Ovary (tissue), 9 donors: ENCODE results near the gene IDH2. TPM values are rescaled to one million over a fixed set of nuclear protein-coding genes. Genes with fewer than 3 reads are reported as not detected.
"Not testable (repeated sequence)": the region's sequence is repeated elsewhere in the genome, so short reads cannot be mapped to it uniquely, and the experiment has no call there.

Experiments used
- DNase-seq, 5 donors: peaks; one replicate each; pipeline ENCODE4 v3.0.0-alpha.2; 2019 to 2020
- H3K27ac ChIP-seq, 2 donors: fragments of 200-600 bp; one replicate each; pipeline versions ENCODE4 v1.5.1 to v1.8.0; 2019 to 2022
- H3K27me3 ChIP-seq: fragments of 200-600 bp; one replicate; pipeline ENCODE4 v1.8.0; 2022
- H3K36me3 ChIP-seq: fragments of 200-600 bp; sonication (generic); one replicate; pipeline ENCODE4 v1.5.1; 2019
- H3K4me1 ChIP-seq: one replicate; pipeline ENCODE4 v1.8.1; 2013; ENCODE audit warnings: mild to moderate bottlenecking, moderate library complexity; ENCODE audit not compliant: insufficient read depth
- H3K4me3 ChIP-seq: fragments of 200-600 bp; sonication (generic); one replicate; pipeline ENCODE4 v1.5.1; 2017
- H3K9me3 ChIP-seq, 2 donors: fragments of 200-600 bp in 1 of 2; sonication (generic) in 1 of 2; one replicate each; pipeline versions ENCODE4 v1.5.1 to v1.8.1; 2013 to 2019; ENCODE audit warnings: mild to moderate bottlenecking in 1 of 2, moderate library complexity in 1 of 2
- CTCF ChIP-seq, 3 donors: fragments of 450-650 bp in 2 of 3; fragments of 200-600 bp in 1 of 3; IDR thresholded peaks; one replicate each; pipeline versions ENCODE4 v1.5.1 to v1.8.0; 2016 to 2022; ENCODE audit warnings: antibody characterized with exemption in 3 of 3, mild to moderate bottlenecking in 1 of 3
- EP300 ChIP-seq: sonication (generic); formaldehyde crosslinking; IDR thresholded peaks from one replicate; pipeline ENCODE4 v1.6.1; 2017; ENCODE audit warnings: antibody characterized with exemption
- POLR2A ChIP-seq: fragments of 450-650 bp; IDR thresholded peaks from one replicate; pipeline ENCODE4 v1.6.1; 2017; ENCODE audit warnings: antibody characterized with exemption, mild to moderate bottlenecking, moderate library complexity
- WGBS, 3 donors: extraction: QIAGEN DNeasy Blood & Tissue Kit in 1 of 3; methylation state at CpG; one replicate each; pipeline versions ENCODE4 v1.1.5 to v1.1.7; 2013 to 2017; 5-methylcytosine and 5-hydroxymethylcytosine counted together
- intact Hi-C, 4 donors: fragments of 100-400 bp; cut with DNase I; formaldehyde crosslinking; loops; one replicate each; pipeline versions ENCODE4 v1.11.0 to v1.15.1; 2022 to 2023
- polyA plus RNA-seq, 2 donors: library from polyadenylated mRNA; stranded (reverse); fragments of 200-250 nt in 1 of 2; fragments of 350-450 nt in 1 of 2; fragmentation: Illumina TruSeq in 1 of 2; extraction: RNeasy Lipid Tissue Mini Kit (QIAGEN cat#74804) in 1 of 2; gene quantifications; one replicate each; pipeline ENCODE4 v1.2.3, GENCODE V29; 2013 to 2014
- total RNA-seq, 7 donors: library from RNA; depleted of rRNA in 2 of 7; stranded (reverse); fragments of >200 nt in 2 of 7; fragmentation: NEBNext Ultra II Directional in 3 of 7; extraction: Animal tissue kit (Norgen Biotek cat#: 25700) in 3 of 7; gene quantifications; one replicate each; pipeline versions ENCODE4 v1.1.0 to v1.2.4, GENCODE V29; 2016 to 2023
- donor health status: DM: no; HTN: no; CAD: no; lungs with moderate emphysema.
- donor health status: DM: no; HTN: no; CAD: no.
- donor health status: Bipolar disorder and iron deficiency.
- donor health status: DM: yes; HTN: yes; CAD: no.
- donor health status: DM: no; HTN: no; CAD: no.
- donor health status: DM: yes; HTN: yes; CAD: no.

IDH2 gene
- total and polyA plus RNA-seq, 9 donors: 13.7 to 44.6 (median 25.4) TPM

- Histone ChIP-seq H3K4me3 (no peak overlapping the region), H3K4me1 (no peaks in the 10 kb centered on the region), H3K9me3 (no peaks in the 10 kb centered on the region), H3K27ac (no peak overlapping the region), H3K27me3 (no peaks in the 10 kb centered on the region), H3K36me3 (no peaks in the 10 kb centered on the region)
- intact Hi-C loops: no loop called here
- TF ChIP-seq POLR2A (no peak), CTCF (IDR thresholded peaks at IDR 0.05) (no peak), EP300 (no peak)
- no peak for DNase-seq
- WGBS, 3 donors: 10 to 37% (median 12%) methylated on average over 7 of the region's 7 CpGs
Measured at GRCh38 chr15:90113166-90113565, 10.9 kb upstream of the IDH2 start.

DNA sequence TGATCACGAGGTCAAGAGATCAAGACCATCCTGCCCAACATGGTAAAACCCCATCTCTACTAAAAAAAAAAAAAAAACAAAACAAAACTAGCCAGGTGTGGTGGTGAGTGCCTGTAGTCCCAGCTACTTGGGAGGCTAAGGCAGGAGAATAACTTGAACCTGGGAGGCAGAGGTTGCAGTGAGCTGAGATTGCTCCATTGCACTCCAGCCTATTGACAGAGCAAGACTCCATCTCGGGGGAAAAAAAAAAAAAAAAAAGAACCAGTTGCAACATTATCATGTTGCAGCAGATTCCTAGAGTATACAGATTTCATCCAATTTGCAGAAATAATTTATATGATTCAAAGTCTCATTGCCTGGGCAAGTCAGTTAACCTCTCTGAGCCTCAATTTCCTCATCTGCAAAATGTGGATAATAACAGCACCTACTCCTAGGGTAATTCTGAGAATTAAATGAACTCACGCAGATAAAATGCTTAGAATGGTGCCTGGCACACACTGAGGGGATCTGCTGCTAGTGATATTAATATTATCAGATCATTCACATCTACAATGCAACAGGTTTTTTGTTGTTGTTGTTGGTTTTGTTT is 7.0 kb upstream of the IDH2 start:
- H3K27me3 ChIP-seq, H3K9me3 ChIP-seq, H3K4me1 ChIP-seq, DNase-seq, H3K27ac ChIP-seq, H3K36me3 ChIP-seq, intact Hi-C loops, H3K4me3 ChIP-seq: not testable (repeated sequence)
- WGBS, 3 donors: 56 to 84% (median 57%) methylated on average over 3 of the region's 3 CpGs

DNA sequence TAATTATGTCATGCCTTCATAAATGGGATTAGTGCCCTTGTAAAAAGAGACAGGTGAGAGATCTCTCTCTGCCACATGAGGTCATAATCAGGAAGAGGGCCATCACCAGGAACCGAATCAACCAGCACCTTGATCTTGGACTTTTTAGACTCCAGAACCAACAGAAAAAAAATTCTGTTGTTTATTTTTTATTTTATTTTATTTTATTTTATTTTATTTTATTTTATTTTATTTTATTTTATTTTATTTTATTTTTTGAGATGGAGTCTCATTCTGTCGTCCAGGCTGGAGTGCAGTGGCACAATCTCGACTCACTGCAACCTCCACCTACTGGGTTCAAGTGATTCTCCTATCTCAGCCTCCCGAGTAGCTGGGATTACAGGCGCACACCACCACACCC is 5.8 kb upstream of the IDH2 start:
- H3K27me3 ChIP-seq, DNase-seq, H3K4me3 ChIP-seq, H3K27ac ChIP-seq, H3K36me3 ChIP-seq, intact Hi-C loops, H3K4me1 ChIP-seq, H3K9me3 ChIP-seq: not testable (repeated sequence)
- WGBS, 3 donors: 90 to 93% (median 90%) methylated on average over 5 of the region's 5 CpGs

DNA sequence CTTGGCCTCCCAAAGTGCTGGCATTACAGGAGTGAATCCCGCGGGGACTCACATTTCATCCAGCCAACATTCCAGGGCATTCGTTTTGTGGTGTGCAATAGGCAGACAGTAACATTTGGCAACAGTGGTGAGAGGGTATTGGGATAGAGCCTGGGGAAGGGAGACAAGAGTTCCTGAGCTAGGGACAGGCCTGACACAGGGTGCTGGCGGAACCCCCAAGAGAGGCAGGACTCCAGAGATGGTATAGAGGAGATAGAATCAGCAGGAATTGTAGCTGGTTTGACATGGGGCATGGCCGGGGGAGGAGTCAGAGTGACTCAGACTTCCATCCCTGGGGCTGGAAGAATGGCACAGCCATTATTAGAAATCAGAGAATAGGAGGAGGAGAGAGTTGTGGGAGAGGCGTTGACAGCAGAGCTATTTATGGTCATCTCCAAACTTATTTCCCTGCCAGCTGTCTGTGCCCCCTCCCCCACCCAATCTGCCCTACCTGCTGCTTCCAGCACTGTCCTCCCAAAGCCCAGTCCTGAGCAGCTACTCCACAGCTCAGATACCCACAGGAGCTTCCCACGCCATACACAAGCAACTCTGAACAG is 4.4 kb upstream of the IDH2 start:
- H3K9me3 ChIP-seq: no peaks in the 10 kb centered on the region
- H3K27ac ChIP-seq: no peak overlapping the region
- H3K36me3 ChIP-seq: no peaks in the 10 kb centered on the region
- 59 to 60% (median 59%) methylated on average over 7 of the region's 7 CpGs for WGBS, 3 donors
- intact Hi-C loops: no loop called here
- TF ChIP-seq EP300 (no peak), CTCF (IDR thresholded peaks at IDR 0.05) (no peak), POLR2A (no peak)
- DNase-seq: no peak
- H3K4me3 ChIP-seq: no peak overlapping the region
- H3K4me1 ChIP-seq: no peaks in the 10 kb centered on the region
- no peaks in the 10 kb centered on the region for H3K27me3 ChIP-seq

DNA sequence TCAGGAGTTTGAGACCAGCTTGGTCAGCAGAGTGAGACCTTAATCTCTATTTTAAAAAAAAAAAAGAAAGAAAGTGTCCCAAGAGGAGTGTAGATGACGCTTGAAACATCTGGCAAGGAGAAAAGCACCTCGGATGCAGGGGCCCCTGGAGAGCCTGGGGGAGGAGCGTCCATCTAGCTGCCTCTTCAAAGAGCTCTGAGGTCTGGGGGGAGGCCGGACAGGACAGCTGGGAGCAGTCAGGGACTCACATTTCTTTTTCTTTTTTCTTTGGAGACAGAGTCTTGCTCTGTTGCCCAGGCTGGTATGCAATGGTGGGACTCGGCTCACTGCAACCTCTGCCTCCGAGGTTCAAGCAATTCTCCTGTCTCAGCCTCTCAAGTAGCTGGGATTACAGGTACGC is 3.3 kb upstream of the IDH2 start:
- Histone ChIP-seq H3K36me3 (no peaks in the 10 kb centered on the region), H3K4me1 (peaks cover 6% of the 10 kb centered on the region), H3K4me3 (no peak overlapping the region), H3K27me3 (no peaks in the 10 kb centered on the region), H3K27ac (no peak overlapping the region), H3K9me3 (no peaks in the 10 kb centered on the region)
- intact Hi-C loops: no loop called here
- WGBS, 3 donors: 69 to 72% (median 70%) methylated on average over 7 of the region's 7 CpGs
- TF ChIP-seq CTCF (IDR thresholded peaks at IDR 0.05) (no peak), EP300 (no peak), POLR2A (no peak)
- no peak for DNase-seq
